B cell (primary cell): Measurements from ENCODE around the gene ANTXR1. TPM values are rescaled to one million over a fixed set of nuclear protein-coding genes. Genes with fewer than 3 reads are reported as not detected.

Experiments
- ATAC-seq: fragments of 200-7000 bp; cut with Tn5 transposase; one replicate; pipeline ENCODE4 v1.10.0; 2021; ENCODE audit warnings: low read depth, mild to moderate bottlenecking, moderate number of reproducible peaks, moderate library complexity
- CTCF ChIA-PET: fragments of 350-600 bp; sonication (Branson Sonifier 250); formaldehyde crosslinking; loops from one replicate; lab custom pipeline; 2021; ENCODE audit warnings: antibody characterized with exemption, inconsistent platforms; lab: Charles Lee
- POLR2A ChIA-PET: fragments of 350-600 bp; sonication (Branson Sonifier 250); formaldehyde crosslinking; loops from one replicate; lab custom pipeline; 2021; ENCODE audit warnings: antibody characterized with exemption; lab: Charles Lee
- DNase-seq: peaks from one replicate; pipeline ENCODE4 v3.0.0; 2013
- H2AFZ ChIP-seq: 2 replicates; pipeline ENCODE4 v1.6.1; 2012; ENCODE audit warnings: mild to moderate bottlenecking, low read depth, low read length; ENCODE audit not compliant: insufficient read depth, poor library complexity, severe bottlenecking
- H3K27ac ChIP-seq, 2 donors: 1 replicate in 1 of 2; 2 replicates in 1 of 2; pipeline ENCODE4 v1.5.1; 2012 to 2013; ENCODE audit warnings: low read length in 2 of 2, mild to moderate bottlenecking in 2 of 2, moderate library complexity in 1 of 2
- H3K27me3 ChIP-seq, 4 experiments: fragments of 200-600 bp in 1 of 4; sonication (generic) in 1 of 4; replicated peaks in 1 of 4; 1 replicate in 2 of 4; 2 replicates in 2 of 4; pipeline versions ENCODE4 v1.6.1 to v1.7.0; 2013 to 2016; ENCODE audit warnings: low read length in 3 of 4, mild to moderate bottlenecking in 2 of 4, mixed read lengths in 1 of 4, moderate library complexity in 1 of 4; ENCODE audit not compliant: insufficient read depth in 4 of 4, control insufficient read depth in 3 of 4; ENCODE audit errors: control extremely low read depth in 1 of 4
- H3K36me3 ChIP-seq, 2 experiments: replicated peaks in 1 of 2; 1 replicate in 1 of 2; 2 replicates in 1 of 2; pipeline versions ENCODE4 v1.6.1 to v1.7.1; 2013; ENCODE audit warnings: low read length in 1 of 2; ENCODE audit not compliant: insufficient read depth in 2 of 2, control insufficient read depth in 1 of 2; ENCODE audit errors: control extremely low read depth in 1 of 2, extremely low read depth in 1 of 2
- H3K4me1 ChIP-seq, 2 donors: fragments of 200-600 bp in 1 of 2; sonication (generic) in 1 of 2; 1 replicate in 1 of 2; 2 replicates in 1 of 2; pipeline versions ENCODE4 v1.5.1 to v1.6.1; 2013 to 2017; ENCODE audit warnings: low read length in 2 of 2; ENCODE audit not compliant: control insufficient read depth in 2 of 2, insufficient read depth in 2 of 2
- H3K4me2 ChIP-seq: replicated peaks from 2 replicates; pipeline ENCODE3; 2012; ENCODE audit warnings: mild to moderate bottlenecking, low read depth, low read length; ENCODE audit not compliant: poor library complexity, severe bottlenecking
- H3K4me3 ChIP-seq, 5 experiments: fragments of 200-600 bp in 1 of 5; sonication (generic) in 1 of 5; 1 replicate in 3 of 5; 2 replicates in 2 of 5; pipeline versions ENCODE4 v1.5.1 to v1.7.0; 2011 to 2016; ENCODE audit warnings: low read length in 4 of 5, mild to moderate bottlenecking in 4 of 5, low read depth in 2 of 5, control low read depth in 1 of 5, moderate library complexity in 1 of 5; ENCODE audit not compliant: insufficient read depth in 1 of 5; ENCODE audit errors: control extremely low read depth in 1 of 5, extremely low read depth in 1 of 5
- H3K79me2 ChIP-seq: fragments of 200-600 bp; sonication (generic); one replicate; pipeline ENCODE4 v1.6.0; 2016; ENCODE audit warnings: low read length; ENCODE audit not compliant: control insufficient read depth, insufficient read depth
- H3K9ac ChIP-seq: fragments of 200-600 bp; sonication (generic); 2 replicates; pipeline ENCODE4 v1.6.1; 2017; ENCODE audit warnings: mild to moderate bottlenecking, low read length, moderate library complexity
- H3K9me3 ChIP-seq, 3 donors: one replicate each; pipeline versions ENCODE4 v1.6.1 to v1.7.1; 2013; ENCODE audit warnings: low read length in 2 of 3; ENCODE audit not compliant: control insufficient read depth in 2 of 3, insufficient read depth in 1 of 3; ENCODE audit errors: control extremely low read depth in 1 of 3
- H4K20me1 ChIP-seq: 2 replicates; pipeline ENCODE4 v1.6.0; 2012; ENCODE audit warnings: mild to moderate bottlenecking, low read length; ENCODE audit not compliant: insufficient read depth, control insufficient read depth, poor library complexity, severe bottlenecking
- H3K27ac Mint-ChIP-seq: one replicate; pipeline ENCODE4 v1.8.0; 2021; ENCODE audit warnings: mixed read lengths
- H3K27me3 Mint-ChIP-seq: one replicate; pipeline ENCODE4 v1.8.0; 2021; ENCODE audit warnings: mixed read lengths
- H3K4me1 Mint-ChIP-seq: one replicate; pipeline ENCODE4 v1.8.0; 2021; ENCODE audit warnings: mixed read lengths
- H3K4me3 Mint-ChIP-seq: one replicate; pipeline ENCODE4 v1.8.0; 2021; ENCODE audit warnings: mixed read lengths
- H3K9me3 Mint-ChIP-seq: one replicate; pipeline ENCODE4 v1.8.0; 2022; ENCODE audit warnings: mixed read lengths; ENCODE audit not compliant: insufficient read depth
- CTCF ChIP-seq: fragments of 200-600 bp; IDR thresholded peaks from one replicate; pipeline ENCODE4 v1.8.0; 2022; ENCODE audit warnings: antibody characterized with exemption, mild to moderate bottlenecking
- EZH2 ChIP-seq: IDR thresholded peaks from 2 replicates; pipeline ENCODE4 v1.6.1; 2012; ENCODE audit warnings: borderline replicate concordance, low read depth, mild to moderate bottlenecking, moderate library complexity, low read length; ENCODE audit not compliant: insufficient read depth, poor library complexity, severe bottlenecking
- WGBS: methylation state at CpG from one replicate; pipeline ENCODE4 v1.1.5; 2013; ENCODE audit warnings: missing lambda C conversion rate; ENCODE audit not compliant: insufficient coverage; 5-methylcytosine and 5-hydroxymethylcytosine counted together
- intact Hi-C: fragments of 100-400 bp; cut with micrococcal nuclease; formaldehyde crosslinking; loops from one replicate; pipeline ENCODE4 v1.10.0; 2022
- polyA plus RNA-seq: library from polyadenylated mRNA; depleted of rRNA; stranded (reverse); fragments of >200 nt; gene quantifications from 2 replicates; pipeline ENCODE4 v1.2.3, GENCODE V29; 2012
- total RNA-seq, 2 donors: library from RNA; stranded (reverse); fragments of 120-200 nt in 1 of 2; gene quantifications; 1 replicate in 1 of 2; 2 replicates in 1 of 2; pipeline versions ENCODE4 v1.2.3 to v1.2.4, GENCODE V29; 2013 to 2022

Gene ANTXR1
- total and polyA plus RNA-seq, 2 donors (not counting 1 experiment from before 2014, with no cell fraction given), result not detected

DNA sequence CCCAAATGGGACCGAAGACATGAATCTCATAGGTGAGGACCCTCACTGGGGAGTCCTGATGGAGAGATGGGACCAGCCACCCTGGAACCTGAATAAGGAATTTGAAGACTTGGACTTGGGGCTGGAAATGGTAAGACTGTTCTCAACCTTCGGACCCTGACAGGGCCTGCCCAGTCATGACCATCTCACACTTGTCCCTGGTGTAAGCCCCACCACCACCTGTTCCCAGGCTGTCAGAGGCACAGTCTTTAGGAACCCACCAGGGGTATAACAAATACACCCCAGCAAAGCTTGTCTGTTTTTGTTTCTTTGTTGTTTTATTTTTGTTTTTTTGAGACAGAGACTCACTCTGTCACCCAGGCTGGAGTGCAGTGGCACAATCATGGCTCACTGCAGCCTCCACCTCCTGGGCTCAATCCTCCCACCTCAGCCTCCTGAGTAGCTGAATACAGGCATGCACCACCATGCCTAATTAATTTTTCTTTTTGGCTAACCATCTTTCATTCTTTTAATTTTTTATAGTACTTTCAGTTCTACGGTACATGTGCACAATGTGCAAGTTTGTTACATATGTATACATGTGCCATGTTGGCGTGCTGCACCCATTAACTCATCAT lies 267.9 kb downstream of the ANTXR1 start:
- no peak overlapping the region for H3K9ac ChIP-seq
- no peaks in the 10 kb centered on the region for H4K20me1 ChIP-seq
- ATAC-seq, result no peak
- CTCF ChIA-PET, result no interaction called here
- no peak overlapping the region for H3K4me3 ChIP-seq
- H3K27ac ChIP-seq, result no peak overlapping the region
- 100% methylated on average over 2 of the region's 4 CpGs for WGBS
- TF ChIP-seq EZH2 (no peak), CTCF (no peak)
- Mint-ChIP-seq H3K4me3 (no peak overlapping the region), H3K4me1 (no peaks in the 10 kb centered on the region), H3K27ac (no peak overlapping the region), H3K9me3 (no peaks in the 10 kb centered on the region), H3K27me3 (peaks cover 4% of the 10 kb centered on the region)
- POLR2A ChIA-PET, result no interaction called here
- intact Hi-C loops, result no loop called here
- H3K36me3 ChIP-seq, result no peaks in the 10 kb centered on the region
- no peaks in the 10 kb centered on the region for H3K9me3 ChIP-seq
- H3K4me1 ChIP-seq, result no peaks in the 10 kb centered on the region
- H3K79me2 ChIP-seq, result no peaks in the 10 kb centered on the region
- no peak overlapping the region for H3K4me2 ChIP-seq
- H2AFZ ChIP-seq, result no peak overlapping the region
- H3K27me3 ChIP-seq, result peaks cover 0 to 3% (median under 1%) of the 10 kb centered on the region in 4 experiments
- no peak for DNase-seq

DNA sequence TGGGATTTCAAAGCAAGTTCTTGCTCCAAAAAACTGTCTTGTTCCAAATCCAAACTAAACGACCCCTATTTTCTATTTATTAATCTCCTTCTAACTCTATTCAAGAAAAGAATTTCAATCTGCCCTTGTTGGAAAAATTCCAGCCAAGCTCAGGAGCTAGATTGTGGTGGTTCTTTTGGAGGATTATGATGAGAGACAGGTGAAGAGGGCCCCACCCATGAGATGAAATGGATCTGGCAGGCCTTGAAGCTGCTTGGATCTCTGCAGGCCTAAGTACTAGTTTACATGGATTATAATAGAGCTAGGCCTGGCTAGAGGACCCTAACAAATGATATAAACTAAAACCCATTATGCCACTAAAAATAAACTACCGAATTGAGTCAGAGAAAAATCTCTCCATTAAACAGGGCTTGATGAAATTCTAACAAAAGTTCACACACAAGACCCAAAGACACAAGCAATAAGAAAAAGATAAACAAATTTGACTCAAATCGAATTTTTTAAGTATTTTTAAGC lies 272.5 kb downstream of the ANTXR1 start:
- Histone ChIP-seq H3K79me2 (no peaks in the 10 kb centered on the region), H3K4me3 (no peak overlapping the region), H2AFZ (no peak overlapping the region), H4K20me1 (no peaks in the 10 kb centered on the region), H3K27ac (no peak overlapping the region), H3K36me3 (no peaks in the 10 kb centered on the region), H3K27me3 (no peaks in the 10 kb centered on the region), H3K9me3 (no peaks in the 10 kb centered on the region), H3K4me2 (no peak overlapping the region), H3K4me1 (no peaks in the 10 kb centered on the region), H3K9ac (no peak overlapping the region)
- 75% methylated on average over 2 of the region's 3 CpGs for WGBS
- no peak for ATAC-seq
- no peak overlapping the region for H3K27ac Mint-ChIP-seq
- peaks cover 1% of the 10 kb centered on the region for H3K27me3 Mint-ChIP-seq
- no peak overlapping the region for H3K4me3 Mint-ChIP-seq
- CTCF ChIA-PET, result no interaction called here
- H3K4me1 Mint-ChIP-seq, result no peaks in the 10 kb centered on the region
- DNase-seq, result no peak
- no peak for TF ChIP-seq CTCF
- no peak for TF ChIP-seq EZH2
- POLR2A ChIA-PET, result no interaction called here
- no peaks in the 10 kb centered on the region for H3K9me3 Mint-ChIP-seq
- intact Hi-C loops, result no loop called here
